ENCODE results near the gene RASD2. TPM values are rescaled to one million over a fixed set of nuclear protein-coding genes. Genes with fewer than 3 reads are reported as not detected.

RASD2 gene
- total and polyA plus RNA-seq, 2 donors (not counting 1 experiment from before 2014, with no cell fraction given), result 0.07 TPM; not detected in 1

DNA sequence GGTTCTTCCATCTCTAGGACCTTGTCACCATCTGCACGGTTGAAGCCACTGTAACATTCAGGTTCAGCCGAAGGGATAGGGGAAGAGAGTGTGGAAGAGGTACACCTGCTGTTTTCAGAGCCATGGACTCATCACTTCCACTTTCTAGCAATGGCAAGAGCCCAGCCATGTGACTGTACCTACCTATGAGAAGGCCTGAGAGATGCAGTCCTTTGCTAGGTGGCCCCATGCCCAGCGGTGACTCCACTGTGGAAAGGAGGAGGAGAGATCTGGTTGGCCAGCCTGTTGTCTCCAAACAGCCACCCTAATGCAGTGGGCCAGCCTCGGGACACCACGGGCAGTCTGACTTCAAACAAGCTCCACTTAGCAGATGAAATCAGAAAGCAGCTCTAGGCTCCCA is 16.0 kb downstream of the RASD2 start:
- H3K9me3 Mint-ChIP-seq (ENCODE audit: insufficient read depth), result no peaks in the 10 kb centered on the region
- DNase-seq, result no peak
- H3K4me1 ChIP-seq (ENCODE audit: control insufficient read depth in 2 of 2, insufficient read depth in 2 of 2, low read length in 2 of 2), result peaks cover 0 to 4% of the 10 kb centered on the region in 2 donors
- no peak overlapping the region for H2AFZ ChIP-seq (ENCODE audit: insufficient read depth, low read depth, low read length, poor library complexity, severe bottlenecking)
- H3K4me3 Mint-ChIP-seq, result no peak overlapping the region
- intact Hi-C loops (cut with micrococcal nuclease), result no loop called here
- peaks cover 4% of the 10 kb centered on the region for H3K4me1 Mint-ChIP-seq
- peaks cover 0 to 30% (median 8%) of the 10 kb centered on the region in 4 experiments for H3K27me3 ChIP-seq (replicated peaks in 1 of 4; ENCODE audit: control extremely low read depth in 1 of 4, control insufficient read depth in 3 of 4, insufficient read depth in 4 of 4, low read length in 3 of 4)
- peaks cover 0 to 3% (median 0%) of the 10 kb centered on the region in 3 donors for H3K9me3 ChIP-seq (ENCODE audit: control extremely low read depth in 1 of 3, control insufficient read depth in 2 of 3, insufficient read depth in 1 of 3, low read length in 2 of 3)
- TF ChIP-seq EZH2 (IDR thresholded peaks at IDR 0.05; ENCODE audit: borderline replicate concordance, insufficient read depth, low read depth, low read length, poor library complexity, severe bottlenecking), result no peak
- TF ChIP-seq, protein P1, sequence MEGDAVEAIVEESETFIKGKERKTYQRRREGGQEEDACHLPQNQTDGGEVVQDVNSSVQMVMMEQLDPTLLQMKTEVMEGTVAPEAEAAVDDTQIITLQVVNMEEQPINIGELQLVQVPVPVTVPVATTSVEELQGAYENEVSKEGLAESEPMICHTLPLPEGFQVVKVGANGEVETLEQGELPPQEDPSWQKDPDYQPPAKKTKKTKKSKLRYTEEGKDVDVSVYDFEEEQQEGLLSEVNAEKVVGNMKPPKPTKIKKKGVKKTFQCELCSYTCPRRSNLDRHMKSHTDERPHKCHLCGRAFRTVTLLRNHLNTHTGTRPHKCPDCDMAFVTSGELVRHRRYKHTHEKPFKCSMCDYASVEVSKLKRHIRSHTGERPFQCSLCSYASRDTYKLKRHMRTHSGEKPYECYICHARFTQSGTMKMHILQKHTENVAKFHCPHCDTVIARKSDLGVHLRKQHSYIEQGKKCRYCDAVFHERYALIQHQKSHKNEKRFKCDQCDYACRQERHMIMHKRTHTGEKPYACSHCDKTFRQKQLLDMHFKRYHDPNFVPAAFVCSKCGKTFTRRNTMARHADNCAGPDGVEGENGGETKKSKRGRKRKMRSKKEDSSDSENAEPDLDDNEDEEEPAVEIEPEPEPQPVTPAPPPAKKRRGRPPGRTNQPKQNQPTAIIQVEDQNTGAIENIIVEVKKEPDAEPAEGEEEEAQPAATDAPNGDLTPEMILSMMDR (IDR thresholded peaks at IDR 0.05), result no peak
- no peak overlapping the region for H3K27ac Mint-ChIP-seq
- peaks cover 40% of the 10 kb centered on the region for H3K27me3 Mint-ChIP-seq
- H3K4me2 ChIP-seq (replicated peaks; ENCODE audit: low read depth, low read length, poor library complexity, severe bottlenecking), result no peak overlapping the region
- H3K36me3 ChIP-seq (replicated peaks in 1 of 2; ENCODE audit: control extremely low read depth in 1 of 2, control insufficient read depth in 1 of 2, extremely low read depth in 1 of 2, insufficient read depth in 2 of 2, low read length in 1 of 2), result no peaks in the 10 kb centered on the region
- no peak overlapping the region for H3K4me3 ChIP-seq (ENCODE audit: control extremely low read depth in 1 of 5, extremely low read depth in 1 of 5, insufficient read depth in 1 of 5, low read depth in 2 of 5, low read length in 4 of 5)
- H4K20me1 ChIP-seq (ENCODE audit: control insufficient read depth, insufficient read depth, low read length, poor library complexity, severe bottlenecking), result no peaks in the 10 kb centered on the region
- ChIA-PET POLR2A (no interaction called here), CTCF (no interaction called here)
- H3K27ac ChIP-seq (ENCODE audit: low read length in 2 of 2), result no peak overlapping the region
- no peak overlapping the region for H3K9ac ChIP-seq (ENCODE audit: low read length)
- H3K79me2 ChIP-seq (ENCODE audit: control insufficient read depth, insufficient read depth, low read length), result no peaks in the 10 kb centered on the region
- WGBS (ENCODE audit: insufficient coverage), result 100% methylated on average over 4 of the region's 5 CpGs
- ATAC-seq (ENCODE audit: low read depth), result no peak

DNA sequence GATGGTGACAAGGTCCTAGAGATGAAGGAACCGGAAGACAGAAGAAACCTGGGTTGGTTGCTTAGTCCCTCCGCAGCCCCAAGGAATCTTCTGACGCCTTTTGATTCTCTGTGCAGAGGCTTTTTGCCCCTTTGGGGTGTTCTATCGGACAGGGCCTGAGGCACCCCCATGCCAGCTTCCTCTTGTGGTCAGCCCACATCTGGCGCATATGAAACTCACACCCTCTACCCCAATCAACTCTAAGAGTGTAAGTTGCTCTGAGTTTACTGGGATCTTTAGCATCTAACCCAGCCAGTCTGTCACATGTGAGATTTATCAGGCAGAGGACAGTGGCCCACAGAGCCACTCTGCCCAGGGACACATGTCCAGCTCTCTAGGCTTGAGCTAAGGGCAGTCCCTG is 17.4 kb downstream of the RASD2 start:
- H3K79me2 ChIP-seq (ENCODE audit: control insufficient read depth, insufficient read depth, low read length), result no peaks in the 10 kb centered on the region
- POLR2A ChIA-PET, result no interaction called here
- intact Hi-C loops (cut with micrococcal nuclease), result no loop called here
- Mint-ChIP-seq H3K4me3 (no peak overlapping the region), H3K9me3 (ENCODE audit: insufficient read depth) (no peaks in the 10 kb centered on the region), H3K27ac (no peak overlapping the region), H3K4me1 (no peaks in the 10 kb centered on the region), H3K27me3 (peaks cover 42% of the 10 kb centered on the region)
- no peaks in the 10 kb centered on the region for H3K4me1 ChIP-seq (ENCODE audit: control insufficient read depth in 2 of 2, insufficient read depth in 2 of 2, low read length in 2 of 2)
- no peak overlapping the region for H3K4me2 ChIP-seq (replicated peaks; ENCODE audit: low read depth, low read length, poor library complexity, severe bottlenecking)
- TF ChIP-seq, protein P1 (IDR thresholded peaks at IDR 0.05), result no peak
- no peak for TF ChIP-seq EZH2 (IDR thresholded peaks at IDR 0.05; ENCODE audit: borderline replicate concordance, insufficient read depth, low read depth, low read length, poor library complexity, severe bottlenecking)
- no peaks in the 10 kb centered on the region for H3K36me3 ChIP-seq (replicated peaks in 1 of 2; ENCODE audit: control extremely low read depth in 1 of 2, control insufficient read depth in 1 of 2, extremely low read depth in 1 of 2, insufficient read depth in 2 of 2, low read length in 1 of 2)
- DNase-seq (no peak), ATAC-seq (ENCODE audit: low read depth) (no peak)
- no peak overlapping the region for H2AFZ ChIP-seq (ENCODE audit: insufficient read depth, low read depth, low read length, poor library complexity, severe bottlenecking)
- H3K9me3 ChIP-seq (ENCODE audit: control extremely low read depth in 1 of 3, control insufficient read depth in 2 of 3, insufficient read depth in 1 of 3, low read length in 2 of 3), result no peaks in the 10 kb centered on the region
- WGBS (ENCODE audit: insufficient coverage), result 40% methylated on average over 3 of the region's 5 CpGs
- no peak overlapping the region for H3K9ac ChIP-seq (ENCODE audit: low read length)
- no peaks in the 10 kb centered on the region for H4K20me1 ChIP-seq (ENCODE audit: control insufficient read depth, insufficient read depth, low read length, poor library complexity, severe bottlenecking)
- H3K4me3 ChIP-seq (ENCODE audit: control extremely low read depth in 1 of 5, extremely low read depth in 1 of 5, insufficient read depth in 1 of 5, low read depth in 2 of 5, low read length in 4 of 5), result no peak overlapping the region
- peaks cover 0 to 30% (median 8%) of the 10 kb centered on the region in 4 experiments for H3K27me3 ChIP-seq (replicated peaks in 1 of 4; ENCODE audit: control extremely low read depth in 1 of 4, control insufficient read depth in 3 of 4, insufficient read depth in 4 of 4, low read length in 3 of 4)
- no peak overlapping the region for H3K27ac ChIP-seq (ENCODE audit: low read length in 2 of 2)
- CTCF ChIA-PET, result no interaction called here

Data from B cell (primary cell).